H4 (cell line): ENCODE results near the gene CRTC1. TPM values are rescaled to one million over a fixed set of nuclear protein-coding genes. Genes with fewer than 3 reads are reported as not detected.
"Not testable (repeated sequence)": the region's sequence is repeated elsewhere in the genome, so short reads cannot be mapped to it uniquely, and the experiment has no call there.

Experiments used
- DNase-seq: peaks from one replicate; pipeline ENCODE4 v3.0.0-alpha.2; 2015; ENCODE audit warnings: low spot score
- total RNA-seq: library from RNA; depleted of rRNA; stranded (reverse); fragments of >200 nt; shearing (Covaris generic); gene quantifications from 2 replicates; pipeline ENCODE4 v1.2.3, GENCODE V29; 2014

Gene CRTC1
- total RNA-seq, 1 experiment from 2014 or later = 2.3 TPM

DNA sequence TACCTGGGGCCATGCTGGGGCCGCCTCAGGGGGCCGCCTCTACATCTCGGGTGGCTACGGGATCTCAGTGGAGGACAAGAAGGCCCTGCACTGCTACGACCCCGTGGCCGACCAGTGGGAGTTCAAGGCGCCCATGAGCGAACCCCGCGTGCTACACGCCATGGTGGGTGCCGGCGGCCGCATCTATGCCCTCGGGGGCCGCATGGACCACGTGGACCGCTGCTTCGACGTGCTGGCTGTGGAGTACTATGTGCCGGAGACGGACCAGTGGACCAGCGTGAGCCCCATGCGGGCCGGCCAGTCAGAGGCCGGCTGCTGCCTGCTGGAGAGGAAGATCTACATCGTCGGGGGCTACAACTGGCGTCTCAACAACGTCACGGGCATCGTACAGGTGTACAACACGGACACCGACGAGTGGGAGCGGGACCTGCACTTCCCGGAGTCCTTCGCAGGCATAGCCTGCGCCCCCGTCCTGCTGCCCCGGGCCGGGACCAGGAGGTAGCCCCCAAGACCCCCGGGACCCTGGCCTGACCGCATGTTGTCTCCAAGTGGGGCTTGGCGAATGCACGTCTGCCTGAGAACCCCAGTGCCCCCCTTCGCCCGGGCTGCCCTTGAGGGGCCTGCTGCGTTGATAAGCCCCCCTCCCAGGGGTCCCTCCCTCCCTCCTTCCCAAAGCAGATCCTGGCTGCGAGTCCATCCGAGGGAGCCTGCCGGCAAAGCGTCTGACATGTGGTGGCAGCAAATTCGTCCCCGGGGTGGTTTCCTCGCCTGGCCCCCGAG lies 14.5 kb upstream of the CRTC1 start:
- DNase-seq = no peak

DNA sequence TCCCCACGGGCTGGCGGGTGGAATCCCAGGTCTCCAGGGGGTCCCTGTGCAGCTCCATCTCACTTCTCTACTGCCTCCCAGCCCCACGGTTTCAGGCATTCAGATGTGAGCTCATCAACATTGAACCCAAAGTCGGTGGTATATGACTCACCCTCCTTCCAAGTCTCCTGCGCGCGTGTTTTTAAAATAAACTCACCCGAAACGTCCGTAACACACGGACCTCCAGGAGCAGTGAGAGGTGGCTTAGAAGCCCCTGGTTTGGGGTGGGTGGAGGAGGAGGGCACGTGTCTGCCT lies 14.0 kb upstream of the CRTC1 start:
- no peak for DNase-seq

DNA sequence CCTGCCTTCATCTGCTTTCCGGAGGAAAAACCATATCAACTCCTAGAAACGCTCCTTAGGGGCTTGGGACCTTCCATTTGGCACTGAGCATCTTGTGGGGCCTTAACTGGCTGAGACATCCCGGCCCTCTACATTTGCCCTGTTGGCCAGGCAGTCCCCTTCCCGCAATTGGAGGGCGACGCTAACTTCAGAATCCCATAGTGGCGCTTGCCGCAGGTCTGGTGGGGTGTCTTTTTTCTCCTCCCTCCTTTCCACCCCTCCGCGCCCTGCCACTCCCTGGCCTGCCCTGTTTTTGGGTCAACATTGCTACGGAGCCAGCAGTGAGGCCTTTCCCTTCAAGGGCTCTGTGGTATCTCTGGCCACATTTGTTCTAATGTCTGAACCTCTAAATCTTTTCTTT lies 13.6 kb upstream of the CRTC1 start:
- no peak for DNase-seq

DNA sequence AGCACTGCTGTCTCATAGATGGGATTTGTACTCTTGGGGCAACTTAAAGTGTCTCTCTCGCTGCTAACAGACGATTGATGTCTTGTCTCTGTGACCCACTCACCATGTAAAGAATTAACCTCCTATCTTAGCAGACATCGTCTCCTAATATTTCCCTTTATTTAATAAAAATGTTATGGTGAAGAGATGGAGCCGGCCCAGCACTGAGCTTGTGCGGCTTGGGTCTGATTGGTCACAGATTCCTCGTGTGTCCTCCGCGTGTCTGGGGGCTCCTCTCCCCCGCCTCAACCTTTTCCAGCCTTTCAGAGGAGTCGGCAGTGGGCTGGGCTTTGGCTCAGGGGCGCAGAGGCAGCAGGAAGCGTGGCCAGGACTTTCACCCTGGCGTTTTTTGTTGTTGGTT lies 13.2 kb upstream of the CRTC1 start:
- no peak for DNase-seq

DNA sequence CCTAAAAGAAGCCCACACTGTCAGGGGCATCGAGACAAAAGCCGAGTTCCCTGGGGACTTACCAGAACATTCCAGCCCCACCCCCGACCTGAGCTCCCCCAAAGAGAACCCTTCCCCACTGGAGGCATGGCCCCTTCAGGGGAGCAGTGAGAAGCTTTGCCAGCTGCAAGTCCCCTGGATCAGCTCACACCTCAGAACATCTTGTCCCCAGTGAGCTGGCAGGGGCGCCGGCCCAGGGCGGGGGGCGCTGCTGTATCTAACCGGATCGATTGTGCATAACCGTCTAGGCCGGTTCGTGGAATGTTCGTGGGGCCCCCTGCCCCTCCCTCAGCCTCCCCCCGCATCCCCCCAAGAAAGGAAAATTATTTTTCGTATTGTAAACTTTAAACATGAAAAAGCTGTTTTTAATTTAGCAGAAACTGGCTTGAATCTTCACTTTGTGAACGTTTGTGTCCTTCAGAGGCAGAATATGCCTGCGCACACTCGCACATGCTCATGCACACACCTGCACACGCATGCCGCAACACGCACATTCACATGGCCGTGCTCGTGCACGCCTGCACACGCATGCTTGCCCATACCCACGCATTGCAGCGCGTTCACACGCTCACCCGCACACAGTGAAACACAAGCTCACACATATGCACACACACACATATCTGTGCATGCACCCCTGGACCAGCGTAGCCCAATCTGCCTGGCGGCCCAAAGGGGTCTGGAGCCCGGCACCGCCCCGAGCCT lies 12.0 kb upstream of the CRTC1 start:
- DNase-seq = no peak

DNA sequence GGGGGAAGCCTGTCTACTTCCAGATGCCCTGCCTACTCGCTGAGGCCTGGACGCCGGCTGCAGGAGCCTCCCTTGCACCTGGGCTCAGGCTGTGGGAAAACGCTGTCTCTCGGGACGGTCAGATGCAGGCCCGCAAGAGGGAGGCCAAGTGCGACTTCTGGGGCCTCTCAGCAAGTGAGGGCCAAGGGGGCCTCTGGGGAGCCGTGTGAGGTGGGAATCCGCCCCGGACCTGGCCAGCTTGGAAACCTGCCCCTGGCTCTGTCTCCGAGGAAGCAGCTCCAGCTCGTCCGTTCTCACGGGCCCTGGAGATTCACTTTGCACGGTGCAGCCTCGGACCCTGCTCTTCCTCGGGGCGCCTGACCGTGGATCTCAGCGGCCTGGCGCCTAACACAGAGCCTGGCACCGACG lies 11.4 kb upstream of the CRTC1 start:
- DNase-seq = no peak

DNA sequence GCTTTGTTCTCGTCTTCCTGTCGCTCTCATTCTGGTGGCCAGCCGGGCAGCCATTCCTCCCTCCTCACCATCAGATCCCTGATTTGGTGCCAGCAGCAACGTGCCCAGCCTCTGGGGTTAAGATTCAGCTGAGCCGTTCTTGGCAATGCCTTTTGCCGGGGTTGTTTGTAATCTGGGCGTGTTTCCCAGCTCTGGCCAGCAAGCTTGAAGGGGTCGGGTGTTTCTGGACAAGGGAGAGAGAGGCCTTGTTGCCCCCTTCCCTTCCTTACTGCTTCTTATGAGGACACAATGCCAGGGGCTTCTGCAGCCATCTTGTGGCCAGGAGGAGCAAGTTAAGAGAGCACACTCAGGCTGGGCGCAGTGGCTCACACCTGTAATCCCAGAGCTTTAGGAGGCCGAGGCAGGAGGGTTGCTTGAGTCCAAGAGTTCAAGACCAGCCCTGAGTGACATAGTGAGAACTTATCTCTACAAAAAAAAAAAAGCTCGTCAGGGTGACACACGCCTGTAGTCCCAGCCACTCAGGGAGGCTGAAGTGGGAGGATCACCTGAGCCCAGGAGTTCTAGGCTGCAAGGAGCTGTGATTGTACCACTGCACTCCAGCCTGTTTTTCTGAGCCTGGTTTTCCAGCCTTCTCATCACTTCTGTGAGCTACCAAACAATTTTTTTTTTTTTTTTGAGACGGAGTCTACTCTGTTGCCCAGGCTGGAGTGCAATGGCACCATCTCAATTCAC lies 10.7 kb upstream of the CRTC1 start:
- DNase-seq = no peak

DNA sequence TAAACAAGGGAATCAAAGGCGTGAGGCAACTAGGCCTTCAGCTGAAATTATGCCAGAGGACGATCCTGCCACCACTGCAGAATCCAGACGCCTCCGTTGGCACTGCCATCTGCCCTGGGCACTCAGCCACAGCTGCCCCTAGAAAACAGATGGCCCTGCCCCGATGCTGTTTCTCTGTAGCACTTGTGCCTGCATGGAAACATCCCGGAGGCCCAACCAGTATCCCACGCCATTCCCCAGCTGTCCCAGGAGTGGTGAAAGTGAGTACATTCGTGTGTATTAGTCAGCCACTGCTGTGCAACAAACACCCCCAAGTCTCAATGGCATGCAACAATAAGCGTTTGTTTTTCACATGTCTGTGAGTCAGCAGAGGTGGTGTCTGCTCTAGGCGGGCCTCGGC lies 8.9 kb upstream of the CRTC1 start:
- DNase-seq = no peak

DNA sequence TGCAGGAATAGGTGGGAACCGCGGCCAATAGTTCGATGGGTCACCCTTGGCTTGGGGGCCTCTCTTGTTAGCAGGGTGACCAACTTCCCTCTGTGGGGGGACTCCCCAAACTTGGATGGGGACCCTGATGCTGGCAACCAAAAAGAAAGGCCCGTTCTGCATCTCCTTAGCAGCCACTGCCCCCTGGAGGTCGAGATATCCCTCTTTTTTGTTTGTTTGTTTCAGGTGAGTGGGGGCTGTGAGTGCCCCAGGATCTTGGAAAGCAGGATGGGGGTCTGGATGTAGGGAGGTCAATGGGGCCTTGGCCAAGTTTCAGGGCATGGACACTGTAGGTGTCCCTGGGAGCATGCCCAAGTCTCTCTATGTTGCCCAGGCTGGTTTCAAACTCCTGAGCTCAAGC lies 7.7 kb upstream of the CRTC1 start:
- no peak for DNase-seq

DNA sequence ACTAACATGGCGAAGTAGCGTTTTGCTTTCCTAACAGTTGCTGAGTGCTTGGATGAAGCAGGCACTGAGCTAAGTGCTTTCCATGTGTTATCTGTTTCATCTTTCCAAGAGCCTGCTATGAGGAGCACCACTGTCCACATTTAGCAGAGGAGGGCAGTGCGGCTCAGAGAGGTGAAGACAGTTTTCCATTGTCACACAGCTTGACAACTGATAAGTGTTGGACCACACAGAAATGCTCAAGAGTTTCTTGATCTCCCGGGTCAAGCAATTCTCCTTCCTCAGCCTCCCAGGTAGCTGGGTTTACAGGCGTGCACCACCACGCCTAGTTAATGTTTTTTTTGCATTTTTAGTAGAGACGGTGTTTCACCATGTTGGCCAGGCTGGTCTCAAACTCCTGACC lies 6.8 kb upstream of the CRTC1 start:
- DNase-seq = no peak

DNA sequence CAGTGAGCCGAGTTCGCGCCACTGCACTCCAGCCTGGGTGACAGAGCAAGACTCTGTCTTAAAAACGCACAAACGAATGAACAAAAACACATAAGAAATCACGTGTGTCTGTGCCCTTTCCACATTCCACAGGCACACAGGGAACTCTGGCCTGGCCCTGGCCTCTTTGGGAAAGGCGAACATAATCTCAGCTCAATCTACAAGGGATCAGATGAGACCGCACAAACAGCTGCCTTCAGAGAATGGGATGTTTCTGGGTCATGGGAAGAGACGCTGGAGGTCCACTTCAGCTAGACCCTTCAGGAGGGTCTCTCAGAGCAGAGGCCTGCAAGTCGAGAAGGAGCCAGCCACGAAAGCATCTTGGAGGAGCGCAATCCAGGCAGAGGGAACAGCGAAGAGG lies 6.3 kb upstream of the CRTC1 start:
- no peak for DNase-seq

DNA sequence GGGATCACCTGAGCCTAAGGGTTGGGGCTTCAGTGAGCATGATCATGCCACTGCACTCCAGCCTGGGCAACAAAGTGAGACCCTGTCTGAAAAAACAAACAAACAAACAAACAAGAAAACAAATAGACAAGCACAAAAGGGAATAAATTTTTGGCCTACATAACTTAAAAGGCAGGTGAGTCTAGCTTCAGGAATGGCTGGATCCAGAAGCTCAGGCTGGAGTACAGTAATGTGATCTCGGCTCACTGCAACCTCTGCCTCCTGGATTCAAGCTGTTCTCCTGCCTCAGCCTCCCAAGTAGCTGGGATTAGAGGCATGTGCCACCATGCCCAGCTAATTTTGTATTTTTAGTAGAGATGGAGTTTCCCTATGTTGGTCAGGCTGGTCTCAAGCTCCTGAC lies 3.3 kb upstream of the CRTC1 start:
- DNase-seq = not testable (repeated sequence)

DNA sequence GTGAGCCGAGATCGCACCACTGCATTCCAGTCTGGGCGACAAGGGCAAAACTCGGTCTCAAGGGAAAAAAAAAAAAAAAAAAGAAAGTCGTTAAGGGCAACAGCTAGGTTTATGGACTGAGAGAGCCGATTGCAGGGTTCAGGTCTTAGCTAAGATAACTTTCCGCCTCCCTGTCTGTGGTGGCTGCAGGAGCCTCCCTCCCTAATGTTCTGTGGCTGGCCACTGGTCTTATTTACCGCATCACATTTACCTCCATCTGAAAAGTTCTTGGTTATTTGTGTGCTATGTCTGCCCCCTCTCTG lies 722 bp upstream of the CRTC1 start:
- DNase-seq = no peak

DNA sequence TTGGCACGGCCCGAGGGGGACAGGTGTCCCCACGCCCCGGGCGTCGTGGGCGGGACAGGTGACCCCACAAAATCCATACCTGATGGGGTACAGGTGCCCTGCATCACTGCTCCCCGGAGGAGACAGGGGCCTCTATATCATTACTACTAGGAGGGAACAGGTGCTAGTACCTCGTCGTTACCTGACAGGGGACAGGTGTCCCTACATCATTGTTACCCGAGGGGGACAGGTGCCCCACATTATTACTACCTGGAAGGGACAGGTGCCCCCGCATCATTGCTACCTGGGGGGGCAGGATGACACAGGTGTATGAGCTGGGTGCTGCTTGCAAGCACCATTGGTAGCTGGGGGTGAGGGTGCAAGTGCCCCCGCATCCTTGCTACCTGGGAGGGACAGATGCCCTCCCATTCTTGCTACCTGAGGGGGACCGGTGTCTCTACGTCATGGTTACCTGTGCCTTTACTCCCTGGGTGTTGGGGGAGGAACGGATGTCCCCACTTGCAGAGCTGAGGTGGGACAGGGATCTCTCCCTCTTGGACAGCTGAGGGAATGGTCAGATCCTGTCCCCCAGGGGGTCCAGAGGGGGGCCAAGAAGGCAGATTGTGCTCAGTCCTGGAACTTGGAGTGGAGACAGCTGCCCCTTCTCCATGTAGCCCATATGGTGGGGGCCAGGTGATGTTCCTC lies 620 bp downstream of the CRTC1 start:
- no peak for DNase-seq

DNA sequence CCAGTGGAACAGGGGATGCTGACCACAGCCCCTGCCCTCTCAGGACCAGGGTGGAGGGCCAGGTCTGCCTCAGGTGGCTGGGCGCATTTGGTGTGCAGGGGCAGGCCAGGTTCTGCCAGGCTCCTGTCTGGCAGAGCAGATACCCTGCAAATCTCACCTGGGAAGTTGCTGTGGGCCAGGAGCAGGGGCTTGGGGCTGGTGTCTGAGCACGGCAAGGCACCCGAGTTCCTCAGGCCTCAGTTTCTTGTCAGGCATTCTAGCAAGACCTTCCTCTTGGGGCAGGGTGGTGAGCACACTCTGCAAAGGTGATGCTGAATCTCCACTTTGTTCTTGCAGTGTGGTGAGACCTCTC lies 1.1 kb downstream of the CRTC1 start:
- DNase-seq = no peak

DNA sequence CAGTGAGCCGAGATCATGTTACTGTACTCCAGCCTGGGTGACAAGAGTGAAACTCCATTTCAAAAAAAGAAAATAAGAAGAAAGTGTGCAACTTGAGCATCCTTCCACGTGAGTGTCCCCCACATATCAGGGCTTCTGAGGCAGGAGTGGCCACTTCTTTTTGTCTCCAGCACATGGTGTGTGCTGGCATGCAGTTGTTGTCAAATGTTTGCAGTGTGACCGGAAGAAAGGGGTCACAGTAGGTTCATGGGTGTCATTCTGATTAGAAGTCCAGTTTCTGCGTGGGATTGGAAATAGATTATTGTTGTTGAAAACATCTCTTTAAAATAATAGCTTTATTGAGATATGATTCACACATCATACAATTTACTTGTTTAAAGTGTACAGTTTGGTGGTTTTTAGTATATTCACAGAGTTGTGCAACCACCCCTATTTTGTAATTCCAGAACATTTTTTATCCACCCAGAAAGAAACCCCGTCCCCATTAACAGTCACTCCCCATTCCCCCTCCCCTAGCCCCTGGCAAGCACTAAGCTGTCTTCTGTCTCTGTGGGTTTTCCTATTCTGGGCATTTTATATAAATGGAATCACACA lies 2.2 kb downstream of the CRTC1 start:
- DNase-seq = no peak

DNA sequence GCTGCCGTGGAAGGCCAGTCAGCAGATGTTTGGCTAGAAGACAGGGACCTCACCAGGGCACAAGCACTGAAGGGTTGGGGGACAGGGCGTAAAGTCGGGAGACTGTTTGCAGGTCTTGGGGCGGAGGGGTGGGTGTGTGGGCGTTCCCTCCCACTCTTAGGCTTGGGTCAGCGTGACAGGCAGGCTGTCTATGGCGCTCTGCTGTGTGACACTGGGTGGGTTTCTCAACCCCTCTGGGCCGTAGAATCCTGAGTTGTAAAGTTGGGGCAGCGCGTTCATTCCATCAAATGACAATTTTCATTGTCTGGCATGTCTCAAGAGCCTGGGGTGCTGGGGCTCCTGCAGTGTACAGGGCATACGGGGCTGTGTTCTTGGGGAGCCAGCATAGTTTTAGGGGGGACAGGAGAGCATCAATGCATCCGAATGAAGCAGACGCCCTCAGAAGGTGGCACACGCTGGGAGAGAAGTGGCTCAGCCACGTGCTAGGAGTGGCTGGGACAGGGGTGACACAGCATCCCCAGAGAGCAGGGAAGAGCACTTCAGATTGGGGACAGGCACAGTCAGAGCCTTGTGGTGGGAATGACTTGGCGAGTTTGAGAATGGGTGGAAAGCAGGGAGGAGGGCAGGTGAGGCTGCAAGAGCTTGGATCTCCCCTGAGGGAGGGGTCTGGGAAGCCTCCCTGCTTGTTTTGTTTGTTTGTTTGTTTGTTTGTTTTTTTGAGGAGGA lies 4.4 kb downstream of the CRTC1 start:
- no peak for DNase-seq

DNA sequence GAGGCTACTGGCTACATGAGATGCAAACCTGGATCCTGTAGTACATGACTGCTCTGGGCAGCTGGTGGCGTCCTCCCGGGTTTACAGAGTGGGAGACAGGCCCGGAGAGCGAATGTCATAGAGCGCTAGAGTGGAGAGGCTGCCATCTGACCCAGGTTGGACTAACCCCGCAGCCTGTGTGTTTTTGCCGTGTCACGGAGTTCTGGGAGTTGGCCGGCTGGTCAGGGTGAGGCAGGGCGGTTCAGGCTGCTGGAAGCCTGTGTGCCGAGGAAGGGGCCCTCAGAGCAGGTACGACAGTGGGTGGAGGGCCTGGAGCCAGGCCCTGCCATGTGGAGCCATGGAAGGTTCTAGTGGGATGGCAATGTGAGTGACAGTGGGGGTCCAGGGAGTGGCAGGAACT lies 12.5 kb downstream of the CRTC1 start:
- no peak for DNase-seq

DNA sequence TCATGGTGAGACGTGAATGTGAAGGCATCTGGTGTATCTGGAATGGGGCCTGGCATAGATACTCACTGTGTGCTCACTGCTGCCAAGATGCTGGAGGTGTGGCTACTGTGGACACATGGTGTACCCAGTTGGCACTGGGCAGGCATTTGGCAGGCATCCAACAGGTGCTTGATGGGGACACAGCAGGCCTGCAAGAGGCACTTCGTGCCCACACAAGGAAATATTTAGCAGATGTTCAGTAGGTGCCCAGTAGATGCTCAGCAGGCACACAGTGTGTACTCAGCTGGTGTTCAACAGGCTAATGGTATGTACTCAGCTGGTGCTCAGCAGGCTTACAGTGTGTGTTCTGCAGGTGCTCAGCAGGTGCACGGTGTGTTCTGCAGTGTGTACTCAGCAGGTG lies 14.2 kb downstream of the CRTC1 start:
- DNase-seq = no peak

DNA sequence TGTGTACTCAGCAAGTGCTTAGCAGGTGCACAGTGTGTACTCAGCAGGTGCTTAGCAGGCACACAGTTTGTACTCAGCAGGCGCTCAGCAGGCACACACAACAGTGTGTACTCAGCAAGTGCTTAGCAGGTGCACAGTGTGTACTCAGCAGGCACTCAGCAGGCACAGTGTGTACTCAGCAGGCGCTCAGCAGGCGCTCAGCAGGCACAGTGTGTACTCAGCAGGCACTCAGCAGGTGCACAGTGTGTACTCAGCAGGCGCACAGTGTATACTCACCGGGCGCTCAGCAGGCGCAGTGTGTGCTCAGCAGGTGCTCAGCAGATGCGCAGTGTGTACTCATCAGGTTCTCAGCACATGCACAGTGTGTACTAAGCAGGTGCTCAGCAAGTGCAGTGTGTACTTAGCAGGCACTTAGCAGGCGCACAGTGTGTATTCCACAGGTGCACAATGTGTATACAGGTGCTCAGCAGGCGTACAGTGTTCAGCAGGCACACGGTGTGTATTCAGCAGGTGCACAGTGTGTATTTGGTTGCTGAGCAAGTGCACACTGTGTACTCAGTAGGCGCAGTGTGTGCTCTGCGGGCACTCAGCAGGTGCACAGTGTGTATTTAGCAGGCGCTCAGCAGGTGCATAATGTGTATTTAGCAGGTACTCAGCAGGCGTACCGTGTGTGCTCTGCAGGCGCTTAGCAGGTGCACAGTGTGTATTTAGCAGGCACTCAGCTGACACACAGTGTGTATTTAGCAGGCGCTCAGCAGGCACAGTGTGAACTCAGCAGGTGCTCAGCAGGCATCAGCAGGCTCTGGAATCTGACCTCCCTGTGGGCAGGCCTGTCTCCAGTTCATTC lies 15.1 kb downstream of the CRTC1 start:
- DNase-seq = no peak
